PC-9 (cell line): Measurements from ENCODE around the gene U2AF1.
"Not testable (repeated sequence)": the region's sequence is repeated elsewhere in the genome, so short reads cannot be mapped to it uniquely, and the experiment has no call there.

Source experiments
- CTCF ChIP-seq: fragments of 200-600 bp; sonication (generic); conservative IDR thresholded peaks from 2 replicates; pipeline ENCODE4 v1.6.1; 2017; ENCODE audit warnings: mixed run types, antibody characterized with exemption, mild to moderate bottlenecking, moderate library complexity
- EZH2 ChIP-seq: fragments of 200-600 bp; sonication (generic); IDR thresholded peaks from 2 replicates; pipeline ENCODE4 v1.8.0; 2017; ENCODE audit warnings: antibody characterized with exemption, low read depth

- not testable (repeated sequence) for TF ChIP-seq CTCF, EZH2
These were observed 22.7 kb upstream of the U2AF1 start for GRCh38 chr21:43130094-43130493.
